CD4-positive, alpha-beta memory T cell (primary cell): ENCODE data around the gene ZNF407. TPM values are rescaled to one million over a fixed set of nuclear protein-coding genes. Genes with fewer than 3 reads are reported as not detected.

Source experiments
- CTCF ChIA-PET: fragments of 350-600 bp; sonication (Branson Sonifier 250); formaldehyde crosslinking; loops from one replicate; lab custom pipeline; 2021; ENCODE audit warnings: inconsistent platforms; ENCODE audit not compliant: partially characterized antibody; lab: Charles Lee
- POLR2A ChIA-PET: fragments of 350-600 bp; sonication (Branson Sonifier 250); formaldehyde crosslinking; loops from one replicate; lab custom pipeline; 2021; ENCODE audit not compliant: partially characterized antibody; lab: Charles Lee
- DNase-seq, 5 donors: peaks; one replicate each; pipeline versions ENCODE4 v3.0.0 to v3.0.0-alpha.2; 2020 to 2022; ENCODE audit warnings: mixed read lengths in 1 of 5
- H3K27ac ChIP-seq: one replicate; pipeline ENCODE4 v1.7.0; 2013; ENCODE audit warnings: low read depth, low read length
- H3K27me3 ChIP-seq: 2 replicates; pipeline ENCODE4 v1.7.0; 2013; ENCODE audit warnings: mild to moderate bottlenecking, low read length, moderate library complexity; ENCODE audit not compliant: insufficient read depth
- H3K36me3 ChIP-seq: 2 replicates; pipeline ENCODE4 v1.7.0; 2013; ENCODE audit warnings: mild to moderate bottlenecking, low read length, moderate library complexity; ENCODE audit not compliant: insufficient read depth
- H3K4me1 ChIP-seq: 2 replicates; pipeline ENCODE4 v1.7.0; 2013; ENCODE audit warnings: mild to moderate bottlenecking, low read length, moderate library complexity; ENCODE audit not compliant: insufficient read depth
- H3K4me3 ChIP-seq, 2 donors: one replicate each; pipeline ENCODE4 v1.7.0; 2013; ENCODE audit warnings: low read length in 2 of 2, mild to moderate bottlenecking in 1 of 2
- H3K9me3 ChIP-seq, 2 donors: one replicate each; pipeline ENCODE4 v1.7.0; 2013; ENCODE audit warnings: low read length in 2 of 2, control low read depth in 1 of 2; ENCODE audit not compliant: control insufficient read depth in 1 of 2
- H3K27ac Mint-ChIP-seq, 7 donors: one replicate each; pipeline ENCODE4 v1.8.0; 2020 to 2021; ENCODE audit warnings: mixed read lengths in 7 of 7, mild to moderate bottlenecking in 6 of 7, inconsistent platforms in 3 of 7, moderate library complexity in 3 of 7
- H3K27me3 Mint-ChIP-seq, 2 donors: one replicate each; pipeline ENCODE4 v1.8.0; 2020 to 2021; ENCODE audit warnings: mixed read lengths in 2 of 2
- H3K36me3 Mint-ChIP-seq, 2 donors: one replicate each; pipeline ENCODE4 v1.8.0; 2020 to 2021; ENCODE audit warnings: mixed read lengths in 2 of 2, inconsistent platforms in 1 of 2, mild to moderate bottlenecking in 1 of 2
- H3K4me1 Mint-ChIP-seq, 4 donors: one replicate each; pipeline ENCODE4 v1.8.0; 2020 to 2021; ENCODE audit warnings: mixed read lengths in 4 of 4, mild to moderate bottlenecking in 1 of 4
- H3K4me3 Mint-ChIP-seq, 8 donors: one replicate each; pipeline ENCODE4 v1.8.0; 2020 to 2021; ENCODE audit warnings: mixed read lengths in 8 of 8, mild to moderate bottlenecking in 7 of 8, moderate library complexity in 6 of 8, inconsistent platforms in 3 of 8
- H3K9me3 Mint-ChIP-seq, 8 donors: one replicate each; pipeline ENCODE4 v1.8.0; 2020 to 2021; ENCODE audit warnings: mixed read lengths in 8 of 8, mild to moderate bottlenecking in 5 of 8, inconsistent platforms in 3 of 8, moderate library complexity in 1 of 8
- intact Hi-C: fragments of 100-400 bp; cut with micrococcal nuclease; formaldehyde crosslinking; loops from one replicate; pipeline ENCODE4 v1.15.1; 2023
- polyA plus RNA-seq, 2 donors: library from polyadenylated mRNA; unstranded; fragments of 300-500 nt; fragmentation: Illumina TruSeq; gene quantifications; one replicate each; pipeline ENCODE4 v1.2.3, GENCODE V29; 2021
- total RNA-seq, 2 experiments: library from RNA; stranded (reverse); gene quantifications; one replicate each; pipeline ENCODE4 v1.2.3, GENCODE V29; 2021

Gene ZNF407
- total and polyA plus RNA-seq, 4 experiments from 2014 or later, result 1.8 to 26.9 (median 15.3) TPM

DNA sequence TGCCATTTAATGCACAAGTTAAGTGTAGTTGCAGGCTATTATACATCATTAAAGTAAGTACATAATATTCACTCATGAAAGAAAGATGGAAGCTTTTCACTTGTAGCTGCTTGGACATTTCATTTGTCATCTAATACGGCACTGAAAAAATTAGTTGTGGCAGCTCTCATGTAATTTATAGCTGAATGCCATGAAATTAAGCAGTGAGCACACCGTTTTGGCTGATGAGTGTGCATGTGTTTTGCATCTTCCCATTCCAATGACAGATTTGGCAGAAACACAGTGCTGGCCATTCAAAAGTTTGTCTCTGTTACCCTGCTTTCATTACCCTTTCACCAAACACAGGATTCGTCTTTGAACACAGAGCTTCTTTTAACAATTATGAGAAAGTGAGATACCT lies 437.3 kb downstream of the ZNF407 start:
- intact Hi-C loops, result no loop called here
- CTCF ChIA-PET, result no interaction called here

DNA sequence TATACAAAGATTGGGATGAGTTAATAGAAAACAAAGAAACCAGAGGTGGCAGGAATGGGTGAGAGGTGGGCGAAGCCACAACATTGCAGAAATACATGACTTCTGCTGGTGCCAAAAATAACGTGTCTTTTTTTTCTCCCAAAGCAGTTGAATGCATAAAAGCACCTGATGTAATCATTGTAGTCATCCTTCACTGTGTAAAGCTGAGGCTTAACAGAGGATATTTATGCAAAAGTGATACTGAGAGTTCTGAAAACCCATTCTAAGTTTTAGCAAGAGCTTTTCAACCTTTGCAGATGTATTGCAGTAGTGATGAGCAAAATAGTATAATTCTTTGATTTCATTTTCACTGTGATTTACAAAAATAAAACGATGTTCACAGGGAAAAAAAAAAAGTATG lies 438.3 kb downstream of the ZNF407 start:
- Histone ChIP-seq H3K36me3 (no peaks in the 10 kb centered on the region), H3K4me3 (no peak overlapping the region), H3K9me3 (no peaks in the 10 kb centered on the region), H3K4me1 (no peaks in the 10 kb centered on the region), H3K27ac (no peak overlapping the region), H3K27me3 (no peaks in the 10 kb centered on the region)
- Mint-ChIP-seq H3K4me1 (peaks cover 0 to 2% (median 0%) of the 10 kb centered on the region in 4 donors), H3K9me3 (no peaks in the 10 kb centered on the region), H3K4me3 (no peak overlapping the region), H3K27ac (no peak overlapping the region), H3K27me3 (no peaks in the 10 kb centered on the region), H3K36me3 (peaks cover 7 to 16% of the 10 kb centered on the region in 2 donors)
- ChIA-PET CTCF (no interaction called here), POLR2A (no interaction called here)
- DNase-seq, result no peak
- intact Hi-C loops, result no loop called here

More for the DNA sequence above, 437.3 kb downstream of the ZNF407 start:
- Mint-ChIP-seq H3K4me3 (no peak overlapping the region), H3K4me1 (peaks cover 0 to 4% (median 2%) of the 10 kb centered on the region in 4 donors), H3K9me3 (no peaks in the 10 kb centered on the region), H3K27me3 (no peaks in the 10 kb centered on the region), H3K36me3 (peaks cover 7 to 16% of the 10 kb centered on the region in 2 donors), H3K27ac (no peak overlapping the region)
- POLR2A ChIA-PET, result no interaction called here
- H3K27me3 ChIP-seq, result no peaks in the 10 kb centered on the region
- no peaks in the 10 kb centered on the region for H3K9me3 ChIP-seq
- H3K36me3 ChIP-seq, result no peaks in the 10 kb centered on the region
- no peak overlapping the region for H3K4me3 ChIP-seq
- no peak for DNase-seq
- H3K4me1 ChIP-seq, result peaks cover 1% of the 10 kb centered on the region
- no peak overlapping the region for H3K27ac ChIP-seq

DNA sequence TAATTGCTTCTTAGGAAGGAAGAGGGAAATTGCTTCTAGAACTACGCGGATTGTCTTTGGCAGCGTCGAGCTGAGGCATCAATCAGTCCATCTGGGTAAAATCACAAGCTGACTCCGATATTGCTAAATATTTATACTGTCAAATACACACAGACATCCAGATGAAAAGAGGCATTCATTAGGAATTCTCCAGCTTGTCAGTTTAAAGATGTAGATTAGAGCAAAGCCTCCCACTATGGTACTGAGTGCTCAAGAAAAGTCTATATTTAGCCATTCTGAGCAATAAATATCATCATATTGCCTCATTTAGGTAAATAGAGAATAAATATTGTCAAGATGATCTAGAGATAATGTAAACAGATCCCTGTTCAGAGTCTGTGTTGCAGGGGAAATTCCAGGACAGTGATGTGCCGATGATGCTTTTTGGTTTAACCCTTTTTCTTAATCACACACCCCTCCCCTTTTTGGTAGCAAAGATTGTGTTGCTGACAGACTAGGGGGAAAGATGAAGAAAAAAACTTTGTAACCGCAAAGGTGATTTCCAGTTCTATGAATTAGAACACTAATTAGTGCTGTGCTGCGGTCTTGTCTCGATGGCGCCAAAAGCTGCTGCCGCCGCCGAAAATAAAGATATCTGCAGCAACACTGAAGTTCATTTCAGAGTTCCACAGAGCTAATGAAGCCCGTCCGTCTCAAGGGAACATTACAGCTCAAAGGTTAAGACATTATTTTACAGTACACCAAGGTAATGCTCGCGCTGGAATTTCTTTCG lies 439.4 kb downstream of the ZNF407 start:
- POLR2A ChIA-PET, result no interaction called here

DNA sequence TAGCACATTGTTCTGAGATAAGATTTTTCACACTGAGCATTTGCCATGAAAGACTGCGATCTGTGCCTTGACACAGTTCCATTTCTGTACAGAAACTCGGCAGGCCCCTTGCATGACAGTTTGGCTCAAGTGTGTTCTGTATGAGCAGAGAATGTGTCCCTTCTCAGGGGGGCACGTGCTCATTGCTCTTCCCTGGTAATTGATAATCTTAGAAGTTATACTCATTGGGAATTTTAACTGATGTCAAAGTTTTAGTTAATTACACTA lies 440.0 kb downstream of the ZNF407 start:
- no peaks in the 10 kb centered on the region for H3K27me3 Mint-ChIP-seq
- intact Hi-C loops, result no loop called here
- ChIA-PET CTCF (no interaction called here), POLR2A (no interaction called here)
- Histone ChIP-seq H3K27me3 (no peaks in the 10 kb centered on the region), H3K9me3 (no peaks in the 10 kb centered on the region), H3K36me3 (no peaks in the 10 kb centered on the region), H3K4me3 (no peak overlapping the region), H3K4me1 (no peaks in the 10 kb centered on the region), H3K27ac (no peak overlapping the region)
- H3K36me3 Mint-ChIP-seq, result peaks cover 7 to 16% of the 10 kb centered on the region in 2 donors
- H3K9me3 Mint-ChIP-seq, result peaks cover 0 to 2% (median 0%) of the 10 kb centered on the region in 8 donors
- no peak overlapping the region for H3K27ac Mint-ChIP-seq
- DNase-seq, result no peak
- peaks cover 0 to 2% (median 0%) of the 10 kb centered on the region in 4 donors for H3K4me1 Mint-ChIP-seq
- no peak overlapping the region for H3K4me3 Mint-ChIP-seq

More for the DNA sequence above, 439.4 kb downstream of the ZNF407 start:
- Mint-ChIP-seq H3K36me3 (peaks cover 7 to 16% of the 10 kb centered on the region in 2 donors), H3K4me1 (peaks cover 0 to 2% (median 0%) of the 10 kb centered on the region in 4 donors), H3K27ac (peak overlapping the region in 1 of 7 donors; percentile 29), H3K27me3 (no peaks in the 10 kb centered on the region), H3K4me3 (no peak overlapping the region), H3K9me3 (peaks cover 0 to 2% (median 0%) of the 10 kb centered on the region in 8 donors)
- Histone ChIP-seq H3K27me3 (no peaks in the 10 kb centered on the region), H3K9me3 (no peaks in the 10 kb centered on the region), H3K27ac (no peak overlapping the region), H3K4me3 (no peak overlapping the region), H3K4me1 (no peaks in the 10 kb centered on the region), H3K36me3 (no peaks in the 10 kb centered on the region)
- intact Hi-C loops, result no loop called here
- CTCF ChIA-PET, result interaction anchor here (0.9 kb wide), 1 partner anchor 19 kb away, joined by 3 read pairs; no protein-coding TSS in a partner anchor
- peak in 1 of 5 donors; percentile 31 for DNase-seq

DNA sequence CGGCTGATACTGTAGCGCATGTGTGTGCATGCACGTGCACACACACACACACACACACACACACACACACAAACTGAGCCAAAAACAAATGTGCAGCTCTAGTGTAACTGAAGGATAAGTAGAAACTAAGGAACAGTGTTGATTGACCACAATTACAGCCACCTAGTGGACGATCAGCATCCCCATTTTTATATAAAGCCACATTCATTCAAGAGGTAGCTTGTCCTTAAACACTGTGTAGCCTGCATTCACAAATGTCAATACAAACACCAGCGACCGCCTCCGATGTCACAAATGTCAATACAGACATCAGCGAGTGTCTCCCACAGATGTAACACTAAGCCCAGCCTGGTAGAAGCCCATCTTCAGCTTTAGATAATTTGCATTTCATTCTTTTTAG lies 443.9 kb downstream of the ZNF407 start:
- no peaks in the 10 kb centered on the region for H3K27me3 Mint-ChIP-seq
- no peak for DNase-seq
- CTCF ChIA-PET, result interaction anchor here (0.8 to 1.6 kb wide), 2 partner anchors 10 to 15 kb away, joined by 3 to 5 read pairs; no protein-coding TSS in a partner anchor
- H3K4me3 ChIP-seq, result no peak overlapping the region
- no peaks in the 10 kb centered on the region for H3K27me3 ChIP-seq
- H3K9me3 Mint-ChIP-seq, result peaks cover 0 to 6% (median 0%) of the 10 kb centered on the region in 8 donors
- no peaks in the 10 kb centered on the region for H3K4me1 Mint-ChIP-seq
- no peak overlapping the region for H3K4me3 Mint-ChIP-seq
- H3K9me3 ChIP-seq, result no peaks in the 10 kb centered on the region
- POLR2A ChIA-PET, result no interaction called here
- H3K36me3 Mint-ChIP-seq, result peaks cover 4 to 9% of the 10 kb centered on the region in 2 donors
- H3K4me1 ChIP-seq, result no peaks in the 10 kb centered on the region
- no peaks in the 10 kb centered on the region for H3K36me3 ChIP-seq
- peak overlapping the region in 2 of 7 donors; percentile 7 to 79 for H3K27ac Mint-ChIP-seq
- intact Hi-C loops, result no loop called here
- H3K27ac ChIP-seq, result no peak overlapping the region

DNA sequence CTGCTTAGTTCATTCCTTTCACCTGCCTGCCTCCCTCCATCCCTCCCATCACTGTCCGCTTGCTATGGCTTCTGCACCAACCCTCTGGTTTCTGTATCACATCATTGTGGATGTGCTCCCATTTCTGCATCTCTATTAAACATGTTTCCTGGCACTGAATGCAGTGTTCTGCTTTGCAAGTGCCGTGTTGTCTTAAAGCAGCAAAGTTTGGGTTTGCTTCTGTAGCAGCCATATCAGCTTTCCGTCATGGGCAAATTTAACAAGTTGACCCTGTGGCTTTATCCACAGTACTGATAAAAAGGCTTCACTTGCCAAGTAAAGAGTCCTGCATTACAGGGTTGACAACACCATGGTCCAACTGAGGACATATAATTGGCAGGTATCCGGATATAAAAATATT lies 445.8 kb downstream of the ZNF407 start:
- Histone ChIP-seq H3K36me3 (no peaks in the 10 kb centered on the region), H3K4me1 (no peaks in the 10 kb centered on the region), H3K9me3 (no peaks in the 10 kb centered on the region), H3K4me3 (no peak overlapping the region), H3K27me3 (no peaks in the 10 kb centered on the region), H3K27ac (no peak overlapping the region)
- intact Hi-C loops, result no loop called here
- POLR2A ChIA-PET, result no interaction called here
- Mint-ChIP-seq H3K27ac (peak overlapping the region in 1 of 7 donors; percentile 8), H3K4me3 (no peak overlapping the region), H3K36me3 (peaks cover 0 to 13% of the 10 kb centered on the region in 2 donors), H3K9me3 (peaks cover 0 to 6% (median 0%) of the 10 kb centered on the region in 8 donors), H3K4me1 (peaks cover 0 to 2% (median 0%) of the 10 kb centered on the region in 4 donors), H3K27me3 (no peaks in the 10 kb centered on the region)
- no peak for DNase-seq
- CTCF ChIA-PET, result no interaction called here

DNA sequence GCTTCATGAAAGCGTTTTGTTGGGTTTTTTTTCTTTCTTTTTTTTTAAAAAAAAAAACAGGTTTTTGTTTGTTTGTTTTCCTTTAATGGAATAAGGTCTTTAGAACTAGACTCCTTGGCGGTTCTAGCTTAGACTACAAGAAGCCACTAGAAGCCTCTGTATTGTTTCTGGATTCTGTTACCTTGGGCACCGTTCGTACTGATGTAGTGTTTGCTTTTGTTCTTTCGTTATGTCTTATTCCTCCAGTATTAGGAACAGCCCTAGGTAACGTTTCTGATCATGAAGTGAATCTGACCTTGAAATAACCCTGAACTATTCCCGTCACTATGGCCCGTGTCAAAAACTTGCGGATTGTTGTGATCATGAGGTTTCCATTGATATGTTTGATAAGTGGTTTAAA lies 446.6 kb downstream of the ZNF407 start:
- POLR2A ChIA-PET, result no interaction called here
- Histone ChIP-seq H3K9me3 (no peaks in the 10 kb centered on the region), H3K4me3 (no peak overlapping the region), H3K4me1 (no peaks in the 10 kb centered on the region), H3K27me3 (no peaks in the 10 kb centered on the region), H3K27ac (no peak overlapping the region), H3K36me3 (no peaks in the 10 kb centered on the region)
- peaks cover 0 to 2% (median 0%) of the 10 kb centered on the region in 4 donors for H3K4me1 Mint-ChIP-seq
- CTCF ChIA-PET, result no interaction called here
- no peaks in the 10 kb centered on the region for H3K27me3 Mint-ChIP-seq
- intact Hi-C loops, result no loop called here
- peaks cover 0 to 6% (median 0%) of the 10 kb centered on the region in 8 donors for H3K9me3 Mint-ChIP-seq
- peaks cover 0 to 14% of the 10 kb centered on the region in 2 donors for H3K36me3 Mint-ChIP-seq
- H3K27ac Mint-ChIP-seq, result no peak overlapping the region
- DNase-seq, result no peak
- H3K4me3 Mint-ChIP-seq, result no peak overlapping the region
